ENCODE results near the gene ZFP92.

DNA sequence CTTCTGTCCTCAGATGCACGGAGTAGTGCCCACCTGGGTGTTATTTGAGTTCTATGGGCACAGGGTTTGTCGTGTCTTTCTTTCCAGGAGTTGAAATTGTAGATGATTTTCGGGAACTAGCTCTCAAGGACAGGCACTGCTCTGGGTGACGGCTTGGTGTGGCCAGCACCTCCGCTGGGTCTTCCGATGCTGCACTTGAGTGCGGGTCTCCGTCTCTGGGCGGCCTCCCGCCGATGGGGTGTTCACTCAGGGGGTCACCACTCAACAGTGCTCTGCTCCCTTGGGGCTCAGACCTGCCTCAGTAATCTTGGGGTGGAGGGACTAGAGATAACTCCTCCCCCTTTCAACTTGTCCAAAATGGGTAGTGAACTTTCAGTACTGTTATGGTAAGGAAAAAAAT lies 2.5 kb downstream of the ZFP92 start:
- TF ChIP-seq EZH2 (IDR thresholded peaks at IDR 0.05) (no peak), CTCF (IDR thresholded peaks at IDR 0.05) (no peak), EZH2phosphoT487 (IDR thresholded peaks at IDR 0.05) (no peak)

Data from neural progenitor cell (in vitro differentiated cells).